HG03196 (cell line): ENCODE data around the gene KCNJ1.

Experiments used
- ATAC-seq: cut with Tn5 transposase; IDR thresholded peaks from one replicate; pipeline ENCODE4 v1.9.1; 2021; ENCODE audit not compliant: unreplicated experiment

The KCNJ1 gene

DNA sequence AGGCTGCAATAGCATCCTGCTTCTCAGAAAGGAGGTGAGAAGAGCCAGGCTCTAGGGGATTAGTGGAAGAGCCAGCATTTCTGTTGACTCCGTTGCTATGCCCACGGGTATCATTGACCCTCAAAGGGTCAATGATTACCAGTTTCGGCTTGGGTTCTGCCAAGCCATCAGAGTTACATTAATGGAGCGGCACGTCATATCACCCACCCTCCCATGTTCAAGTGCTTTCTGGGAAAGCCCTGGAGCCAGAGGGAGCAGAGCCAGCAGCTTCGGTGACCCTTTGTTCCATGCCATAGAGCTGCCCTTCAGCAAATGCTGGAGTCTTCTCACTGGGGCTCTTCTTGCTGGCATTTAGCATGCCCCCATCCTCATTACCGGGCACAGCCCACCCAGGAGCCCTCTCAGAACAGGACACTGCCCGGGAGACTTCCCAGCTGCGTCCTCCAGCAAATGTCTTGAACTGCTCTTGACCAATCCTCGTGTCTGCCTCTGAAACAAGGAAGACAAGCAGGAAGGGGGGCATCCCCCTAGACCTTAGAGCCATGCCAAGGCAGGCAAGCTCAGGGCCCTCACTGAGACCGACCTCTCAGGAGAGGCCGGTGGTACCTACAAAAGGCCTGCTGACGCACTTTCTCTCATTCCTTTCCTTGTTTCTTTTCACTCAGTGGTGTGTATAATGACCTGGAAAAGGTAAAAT lies 14.6 kb downstream of the KCNJ1 start:
- ATAC-seq: no peak

DNA sequence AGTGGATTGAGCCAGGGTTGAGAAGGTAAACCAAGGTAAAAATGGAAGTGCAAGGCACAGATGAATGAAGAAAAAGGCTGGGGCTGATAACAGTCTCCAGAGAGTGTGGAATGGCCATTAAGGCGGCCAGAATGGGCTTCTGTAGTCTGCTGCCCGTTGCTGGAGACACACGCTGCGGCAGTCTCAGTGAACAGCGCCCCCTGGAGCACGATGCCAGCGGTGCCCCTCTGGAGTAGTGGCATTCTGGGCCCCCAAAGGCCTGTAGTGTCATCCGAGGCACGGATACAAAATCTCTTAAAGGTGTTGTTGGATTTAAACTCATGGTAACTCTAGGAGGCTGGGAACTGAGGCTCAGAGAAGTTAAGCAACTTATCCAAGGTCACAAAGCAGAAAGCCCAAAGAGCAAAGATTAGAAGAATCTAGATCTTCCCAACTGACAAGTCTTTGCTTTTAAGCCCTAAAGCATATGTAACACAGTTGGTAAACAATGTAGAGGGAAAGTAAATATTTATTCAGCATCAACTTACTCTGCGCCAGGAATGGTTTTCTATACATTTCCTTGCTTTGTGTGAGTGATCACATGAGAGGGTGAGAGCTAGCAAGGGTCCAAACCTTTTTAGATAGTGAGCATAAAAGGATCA lies 18.2 kb downstream of the KCNJ1 start:
- ATAC-seq: peak; percentile 78

DNA sequence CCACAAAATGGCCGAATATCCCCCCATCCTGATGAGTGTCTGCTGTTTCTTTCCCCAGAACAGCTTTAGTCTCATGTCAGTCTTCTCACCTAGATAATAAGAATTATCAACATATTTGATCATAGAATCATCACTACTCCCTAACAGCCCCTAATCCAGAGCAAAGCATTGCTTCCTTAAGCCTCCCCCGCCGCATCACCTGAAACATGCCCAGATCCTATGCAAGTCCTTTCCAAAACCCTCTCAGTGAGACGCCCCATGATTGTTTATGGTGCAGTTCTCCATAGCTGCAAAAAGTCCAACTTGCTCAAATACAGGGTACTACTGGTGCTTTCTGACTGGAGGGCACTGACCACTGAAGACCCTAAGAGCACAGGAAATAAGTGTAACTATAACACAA lies 20.1 kb downstream of the KCNJ1 start:
- ATAC-seq: no peak

DNA sequence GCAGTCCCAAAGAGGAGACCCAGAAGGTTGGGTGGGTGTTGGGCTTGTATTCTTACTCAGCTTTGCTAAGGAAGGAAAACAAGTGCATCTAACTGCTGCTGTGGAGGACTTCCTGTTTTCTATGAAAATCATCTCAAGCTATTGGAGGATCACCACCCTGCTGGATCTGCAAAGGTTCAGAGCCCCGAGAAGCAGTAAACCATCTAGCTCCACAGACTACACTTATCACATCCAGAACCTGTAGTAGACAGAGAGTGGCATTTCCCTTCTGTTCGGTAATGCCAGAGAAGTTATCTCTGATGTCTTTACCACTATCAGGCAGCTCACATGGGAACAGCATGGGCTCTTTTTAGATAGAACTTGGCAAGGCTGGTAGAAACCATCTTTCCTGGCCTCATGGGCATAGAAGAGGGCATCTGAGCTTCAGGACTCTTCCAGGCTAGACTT lies 21.7 kb downstream of the KCNJ1 start:
- ATAC-seq: no peak

DNA sequence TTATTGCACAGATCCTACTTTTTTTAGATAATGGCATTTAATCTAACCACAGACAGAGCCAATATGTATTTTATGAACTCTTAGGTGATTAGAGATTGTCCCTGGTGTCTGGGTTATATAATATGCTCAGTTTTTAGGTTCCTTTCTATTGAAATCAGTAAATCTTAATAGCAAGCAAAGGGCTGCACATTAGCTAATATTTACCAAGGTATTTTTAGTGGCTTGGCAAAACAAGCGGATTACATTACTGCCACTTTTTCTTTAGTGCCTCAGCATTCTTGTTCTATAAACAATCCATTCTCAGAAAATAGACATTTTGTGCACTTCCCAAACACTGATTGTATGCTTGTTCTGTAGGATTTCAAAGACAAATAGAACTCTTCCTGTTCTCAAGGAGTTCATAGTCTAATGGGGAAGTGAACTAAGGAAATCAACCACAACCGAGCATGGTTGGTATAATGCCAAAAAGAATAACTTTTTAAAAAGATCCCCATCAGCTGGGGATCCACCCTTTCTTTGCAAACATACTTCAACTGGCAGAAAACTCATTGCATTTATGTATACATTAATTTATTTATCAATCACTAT lies 23.8 kb downstream of the KCNJ1 start:
- no peak for ATAC-seq

DNA sequence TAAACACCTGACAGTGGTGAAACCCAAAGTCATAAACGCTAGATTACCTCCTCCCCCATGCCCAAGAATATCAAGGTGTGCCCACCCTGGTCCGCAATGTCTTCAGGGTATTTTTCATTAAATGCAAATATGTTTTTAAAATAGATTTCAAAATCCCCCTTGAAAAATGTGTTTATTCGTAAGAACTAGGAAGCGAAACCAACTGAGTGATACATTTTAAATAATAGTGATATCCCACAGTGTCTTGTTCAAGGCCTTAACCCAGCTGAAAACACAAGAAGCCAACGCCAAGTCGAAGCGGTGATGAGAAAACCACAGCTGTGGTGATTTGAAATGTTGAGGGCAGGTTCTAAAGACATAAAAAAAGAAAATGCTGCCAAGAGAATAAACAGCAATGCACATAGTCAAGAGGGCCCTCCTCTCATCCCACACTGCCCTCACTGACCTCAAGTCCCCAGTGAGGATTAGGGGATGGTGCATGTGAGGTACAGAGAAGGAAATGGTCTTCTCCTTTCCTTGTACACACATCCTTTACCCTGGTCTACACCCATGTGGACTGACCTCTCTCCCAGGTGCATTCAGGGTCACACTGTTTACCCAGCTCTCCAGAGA lies 25.5 kb downstream of the KCNJ1 start:
- ATAC-seq: no peak

DNA sequence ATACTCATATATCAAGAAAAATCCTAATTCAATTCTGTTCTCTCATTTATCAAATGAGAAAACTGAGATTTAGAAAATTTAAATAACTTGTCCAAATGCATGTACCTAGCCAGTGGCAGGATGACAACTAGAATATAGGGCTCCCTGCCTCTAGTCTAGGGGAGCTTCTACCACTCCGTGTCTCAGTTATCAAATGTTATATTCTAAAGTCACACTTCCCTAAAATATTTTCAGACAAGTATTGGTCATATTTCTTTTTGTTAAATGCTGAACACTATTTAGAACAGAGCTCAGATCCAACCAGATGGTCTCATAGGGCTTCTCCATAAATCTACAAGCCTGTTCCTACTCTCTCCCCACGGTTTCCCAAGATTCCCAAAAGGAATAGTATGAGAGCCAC lies 26.3 kb downstream of the KCNJ1 start:
- no peak for ATAC-seq

DNA sequence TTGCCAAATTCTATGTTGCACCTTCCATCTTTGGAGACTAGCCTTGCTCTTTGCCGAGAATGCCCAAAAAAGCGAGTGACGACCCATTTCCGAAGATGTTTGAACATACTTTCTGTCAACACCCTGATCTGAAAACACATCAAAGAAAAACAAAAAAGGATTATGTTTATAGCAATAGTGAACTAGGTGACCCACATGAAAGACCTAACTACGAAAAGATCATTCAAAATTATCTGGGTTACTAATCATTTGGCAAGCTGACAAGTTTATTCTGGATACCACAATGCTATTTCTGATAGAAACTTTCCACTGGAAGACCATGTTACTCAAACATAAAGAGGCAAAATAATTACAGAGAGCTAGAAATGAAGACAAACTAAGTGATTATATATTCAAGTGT lies 27.0 kb downstream of the KCNJ1 start:
- no peak for ATAC-seq

DNA sequence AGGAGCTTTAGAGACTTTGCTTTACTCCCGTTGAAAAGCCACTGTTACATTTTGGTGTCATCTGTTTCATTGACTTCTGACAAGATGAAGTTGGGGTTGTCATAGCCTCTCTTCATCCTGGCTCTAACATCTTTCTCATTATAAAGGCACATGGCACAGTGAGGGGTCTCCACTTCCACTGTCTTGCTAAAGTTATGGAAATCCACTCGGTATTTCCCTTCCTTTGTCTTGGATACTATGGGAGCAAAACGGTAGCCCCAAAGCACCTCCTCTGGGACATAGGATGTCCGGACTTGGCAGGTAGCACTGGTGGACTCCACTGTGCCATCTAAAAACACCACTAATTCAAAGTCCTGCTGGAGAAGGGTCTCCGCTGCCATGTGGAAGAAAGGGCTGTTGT lies 28.0 kb downstream of the KCNJ1 start:
- ATAC-seq: no peak

DNA sequence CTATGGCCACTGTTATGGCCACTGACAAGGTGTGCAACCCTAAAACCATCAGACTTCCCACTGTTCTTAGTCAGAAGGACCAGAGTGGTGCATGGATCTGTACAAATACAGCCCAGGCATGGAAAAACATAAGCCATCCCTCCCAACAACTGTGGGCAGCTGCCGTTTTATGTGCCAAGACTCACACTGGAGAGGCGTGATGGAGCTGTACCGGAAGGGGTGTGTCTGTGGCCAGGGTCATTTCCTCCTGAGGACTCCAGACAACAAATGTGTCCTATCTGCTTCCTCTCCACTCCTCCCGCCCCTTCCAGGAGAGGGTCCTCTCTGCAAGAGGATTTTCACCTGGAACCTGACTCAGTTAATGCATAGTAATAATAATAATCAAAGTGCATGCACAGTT lies 29.5 kb downstream of the KCNJ1 start:
- ATAC-seq: no peak

DNA sequence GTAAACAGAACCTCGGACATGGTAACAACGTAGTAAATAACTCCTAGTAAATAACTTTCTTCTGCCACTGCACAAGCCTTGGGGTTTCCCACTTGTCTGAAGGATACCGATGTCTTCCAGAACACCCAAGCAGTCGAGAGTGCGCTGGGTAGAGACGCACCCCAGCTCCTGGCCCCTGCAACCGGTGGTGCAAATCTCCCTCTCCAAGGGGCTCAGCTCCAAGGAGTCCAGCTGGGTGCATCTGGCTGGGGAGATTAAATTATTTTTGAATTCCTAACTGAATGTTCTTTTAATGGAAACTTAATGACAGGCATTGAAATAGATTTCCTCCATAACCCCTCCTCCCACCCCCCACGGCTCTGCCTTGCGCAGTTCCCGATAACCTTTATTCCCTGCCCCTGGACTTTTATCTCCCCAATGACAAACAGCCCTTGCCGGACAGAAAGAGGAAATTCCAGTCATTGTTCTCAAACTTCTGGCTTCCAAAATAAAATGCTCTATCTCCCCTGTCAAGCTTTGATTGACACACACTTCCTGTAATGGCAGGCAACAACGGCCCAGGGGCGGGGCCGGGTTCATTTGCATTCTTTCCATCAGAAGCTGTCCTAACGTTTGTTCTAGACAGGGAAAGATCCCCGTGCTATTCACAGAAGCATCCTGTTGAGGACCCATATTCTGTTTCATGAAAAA lies 31.2 kb downstream of the KCNJ1 start:
- no peak for ATAC-seq

DNA sequence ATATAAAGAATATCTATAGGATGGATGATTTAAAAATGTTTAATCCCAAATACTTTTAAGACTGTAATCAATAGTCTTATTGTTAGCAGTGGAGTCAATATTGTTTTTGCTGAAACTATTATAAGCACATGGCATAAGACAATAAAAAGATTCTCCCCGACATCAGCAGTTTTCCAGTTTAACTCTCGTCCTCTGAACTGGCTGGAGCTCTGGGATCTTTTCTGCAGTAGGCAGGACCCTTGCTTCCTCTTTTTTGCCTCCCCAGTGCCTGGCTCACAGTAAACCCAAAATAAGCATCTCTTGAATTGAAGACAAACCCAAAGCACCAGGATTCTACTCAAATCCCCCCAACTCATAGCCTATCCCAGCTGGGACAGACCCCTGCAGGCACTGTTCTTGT lies 32.9 kb downstream of the KCNJ1 start:
- ATAC-seq: no peak

DNA sequence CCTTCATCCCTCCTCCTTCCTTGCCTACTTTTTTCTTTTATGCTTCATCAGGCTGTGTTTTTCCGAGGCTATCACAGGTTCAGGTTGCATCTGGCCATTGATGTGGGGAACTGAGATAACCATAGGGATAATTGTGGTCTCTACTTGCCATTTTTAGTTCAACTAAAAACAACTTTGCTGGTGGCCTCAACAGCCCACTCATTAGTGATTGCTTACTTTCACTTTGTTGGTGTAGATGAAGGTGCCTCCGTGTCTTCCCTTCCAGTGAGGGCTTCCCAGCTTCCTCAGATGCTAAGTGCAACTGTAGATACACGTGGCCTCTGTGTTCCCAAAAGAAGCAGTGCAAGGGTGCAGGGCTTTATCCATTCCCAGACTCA lies 35.0 kb downstream of the KCNJ1 start:
- ATAC-seq: no peak

DNA sequence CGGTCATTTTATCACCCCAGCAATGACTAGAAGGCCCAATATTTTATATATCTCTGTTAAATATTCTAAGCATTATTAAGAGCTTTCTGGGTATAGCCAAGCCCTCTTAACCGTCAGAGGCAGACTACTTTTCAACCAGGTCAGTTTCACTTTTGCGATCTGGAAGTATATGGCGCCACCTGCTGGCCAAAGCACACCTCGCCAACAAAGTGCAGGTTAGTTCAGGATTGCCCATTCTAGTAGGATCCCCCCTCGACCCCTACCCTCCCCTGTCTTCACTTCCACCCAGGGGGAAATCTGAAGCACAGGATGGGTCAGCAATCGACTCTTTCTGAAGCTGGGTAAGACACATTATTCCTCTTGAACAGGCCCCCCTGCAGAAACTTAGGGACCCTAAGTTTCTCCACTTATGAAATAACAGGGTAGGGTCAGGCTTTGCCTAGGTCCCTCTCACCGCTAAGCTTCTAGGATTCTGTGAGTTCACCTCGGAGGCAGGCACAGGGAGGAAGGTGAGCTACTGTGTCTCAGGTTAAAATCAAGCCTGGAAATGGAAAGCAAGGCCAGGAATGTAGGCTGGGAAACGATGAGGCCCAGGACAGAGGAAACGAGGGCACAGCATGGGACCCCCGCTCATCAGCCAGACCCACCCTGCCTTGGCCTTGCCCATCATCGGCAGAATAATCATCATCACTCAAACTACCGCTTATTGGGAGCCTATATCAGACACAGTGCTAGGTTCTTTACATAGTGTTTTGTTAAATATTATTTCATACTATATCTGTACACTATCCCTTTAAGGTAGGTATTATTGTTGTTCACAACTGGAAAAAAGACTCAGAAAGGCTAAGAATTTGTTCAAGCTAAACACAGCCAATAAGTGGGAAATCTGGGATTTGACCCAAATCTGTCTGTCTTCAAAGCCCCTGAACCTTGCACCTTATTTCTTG lies 35.6 kb downstream of the KCNJ1 start:
- peak; percentile 86 for ATAC-seq

DNA sequence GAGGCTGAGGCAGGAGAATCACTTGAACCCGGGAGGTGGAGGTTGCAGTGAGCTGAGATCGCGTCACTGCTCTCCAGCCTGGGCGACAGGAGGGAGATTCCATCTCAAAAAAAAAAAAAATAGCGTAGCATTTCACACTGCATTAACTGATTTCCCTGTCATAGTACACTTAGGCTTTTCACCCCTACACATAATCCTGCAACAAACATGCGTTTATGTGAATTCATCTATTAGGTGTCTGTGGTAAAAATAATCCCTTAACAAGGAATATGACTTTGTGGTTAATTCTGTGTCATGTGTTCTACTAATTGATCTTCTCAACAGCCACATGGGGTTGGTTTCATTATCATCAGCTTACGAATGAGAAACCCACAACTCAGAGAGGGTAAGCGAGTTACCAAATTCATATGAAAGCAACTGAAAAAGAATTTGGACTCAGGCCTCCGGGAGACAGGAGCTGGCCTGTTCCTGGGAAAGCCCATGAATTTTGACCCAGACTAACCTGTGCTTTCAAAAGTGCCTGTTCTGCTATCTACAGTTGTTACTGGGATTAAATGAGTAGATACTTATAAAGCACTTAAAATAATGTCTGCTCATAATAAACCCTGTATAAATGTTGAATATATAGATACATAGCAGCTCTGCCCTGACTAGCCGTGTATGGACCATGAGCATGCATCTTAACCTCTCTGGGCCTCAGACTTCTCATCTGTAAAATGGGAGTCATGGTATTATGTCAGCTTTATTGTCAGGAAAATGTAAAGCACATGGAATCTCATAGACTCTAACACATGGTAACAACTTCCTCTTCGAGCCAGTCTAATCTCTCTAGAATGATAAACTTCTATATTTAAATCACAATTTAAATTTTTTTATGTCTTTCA lies 36.6 kb downstream of the KCNJ1 start:
- ATAC-seq: peak; percentile 25

DNA sequence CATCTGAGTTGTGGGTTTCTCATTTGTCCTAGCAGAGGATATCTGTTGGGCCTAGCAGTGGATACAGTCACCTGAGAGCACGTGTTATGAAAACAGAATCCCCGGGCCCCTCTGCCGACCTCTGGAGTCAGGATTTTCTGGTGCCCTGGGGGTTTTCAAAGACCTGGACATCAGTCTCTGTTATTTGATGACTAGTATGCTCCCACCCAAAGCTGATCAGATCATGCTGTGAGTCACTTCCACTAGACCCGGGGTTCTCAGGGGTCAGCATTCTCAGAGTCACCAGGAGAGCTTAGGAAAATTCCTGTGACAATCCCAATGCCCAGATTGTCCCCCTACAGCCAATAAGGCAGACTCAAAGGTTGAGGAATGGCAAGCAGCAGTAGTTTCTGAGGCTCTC lies 38.7 kb downstream of the KCNJ1 start:
- ATAC-seq: no peak

DNA sequence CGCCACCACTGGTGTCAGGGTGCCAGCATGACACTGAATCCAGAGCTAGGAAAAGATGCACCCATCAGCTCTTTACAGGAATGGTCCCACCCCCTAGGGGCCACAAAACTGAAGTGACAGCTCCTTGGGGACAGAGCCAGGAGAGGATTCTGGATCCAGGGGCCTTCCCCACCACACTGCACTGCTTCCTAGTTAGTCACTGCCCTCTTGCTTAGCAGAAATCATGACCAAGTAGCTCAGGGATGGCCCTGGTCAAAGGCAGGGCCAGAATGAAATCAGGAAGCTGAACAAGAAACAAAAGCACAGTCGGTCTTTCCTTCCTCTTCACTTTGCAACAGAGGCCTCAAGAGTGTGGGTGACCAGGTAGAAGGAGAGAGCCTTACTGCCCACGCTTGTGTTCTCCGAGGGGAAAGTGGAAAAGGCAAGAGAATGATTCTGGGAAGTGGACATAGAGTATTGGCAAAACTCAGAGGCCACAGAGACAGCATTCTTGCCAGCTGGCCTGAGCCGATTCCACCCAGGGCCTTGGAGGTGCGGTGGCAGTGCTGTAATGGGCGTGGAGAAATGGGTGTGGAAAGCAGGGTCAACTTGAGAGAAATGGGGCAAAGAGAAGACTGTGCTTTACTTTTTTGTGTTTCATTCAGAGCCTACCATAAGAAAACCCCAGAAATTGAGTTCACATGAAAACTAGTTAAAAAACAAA lies 39.8 kb downstream of the KCNJ1 start:
- ATAC-seq: no peak

DNA sequence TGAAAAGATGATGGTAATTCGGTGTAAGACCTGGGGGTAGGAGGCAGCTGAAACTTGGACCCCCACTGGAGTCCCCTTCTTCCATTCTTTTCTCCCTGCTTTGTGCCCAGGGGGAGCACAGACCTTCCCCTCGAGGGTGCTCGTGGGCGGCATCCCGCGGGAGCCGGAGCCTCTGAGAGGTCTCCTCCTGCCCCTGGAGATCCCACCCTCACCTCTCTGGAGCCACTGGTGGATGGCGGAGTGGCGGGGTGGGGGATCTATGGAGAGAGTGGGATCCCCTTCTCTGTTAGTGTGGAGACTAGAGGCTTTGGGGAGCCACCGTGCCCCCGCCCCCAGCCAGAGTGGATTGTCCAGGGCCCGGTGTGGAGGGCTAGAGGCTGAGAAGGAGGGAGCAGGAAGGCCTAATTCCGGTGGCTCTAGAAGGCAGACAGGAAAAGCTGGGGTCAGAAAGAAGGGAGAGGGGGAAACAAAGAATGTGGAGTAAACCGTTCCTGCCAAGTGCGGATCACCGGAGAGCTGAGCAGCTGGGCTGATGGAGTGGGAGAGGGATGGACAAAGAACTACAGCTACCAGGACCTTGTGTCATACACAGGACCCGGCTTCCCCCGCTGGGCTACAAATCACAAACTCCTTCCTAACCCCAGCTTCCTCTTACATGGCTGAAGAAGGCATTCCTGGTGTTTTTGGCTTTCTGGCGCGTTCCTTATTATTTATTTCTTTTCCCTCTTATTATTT lies 41.9 kb downstream of the KCNJ1 start:
- ATAC-seq: no peak
